Activated T-helper 17 cell treated with anti-CD3 and anti-CD28 coated beads, Interleukin-2, amount 50 U/mL, for 72 hours (primary cell): ENCODE measurements around the gene ZBTB40. TPM values are rescaled to one million over a fixed set of nuclear protein-coding genes. Genes with fewer than 3 reads are reported as not detected.

Source experiments
- ATAC-seq: fragments of 150-1000 bp; cut with Tn5 transposase; replicated peaks from 2 replicates; pipeline ENCODE4 v1.10.0; 2021; ENCODE audit warnings: mild to moderate bottlenecking, moderate library complexity
- H3K27ac Mint-ChIP-seq: one replicate; pipeline ENCODE4 v1.8.0; 2022; ENCODE audit warnings: mixed read lengths
- H3K27me3 Mint-ChIP-seq: one replicate; pipeline ENCODE4 v1.8.0; 2022; ENCODE audit warnings: mixed read lengths
- H3K36me3 Mint-ChIP-seq: one replicate; pipeline ENCODE4 v1.8.0; 2022; ENCODE audit warnings: low read depth, mild to moderate bottlenecking, mixed read lengths
- H3K4me1 Mint-ChIP-seq: one replicate; pipeline ENCODE4 v1.8.0; 2022; ENCODE audit warnings: mixed read lengths
- H3K4me3 Mint-ChIP-seq: one replicate; pipeline ENCODE4 v1.8.0; 2022; ENCODE audit warnings: mild to moderate bottlenecking, mixed read lengths
- H3K9me3 Mint-ChIP-seq: one replicate; pipeline ENCODE4 v1.8.0; 2022; ENCODE audit warnings: mixed read lengths
- total RNA-seq, 2 donors: library from RNA; stranded (reverse); gene quantifications; one replicate each; pipeline ENCODE4 v1.2.3, GENCODE V29; 2022

The ZBTB40 gene
- total RNA-seq, 2 donors from 2014 or later = 20.4 to 21.4 TPM

- H3K27me3 Mint-ChIP-seq = no peaks in the 10 kb centered on the region
- no peak overlapping the region for H3K4me3 Mint-ChIP-seq
- peaks cover 19% of the 10 kb centered on the region for H3K4me1 Mint-ChIP-seq
Measured at GRCh38 chr1:22471078-22471477, 19.4 kb downstream of the ZBTB40 start.

GRCh38 chr1:22471610-22472009, 20.0 kb downstream of the ZBTB40 start:
- no peak overlapping the region for H3K4me3 Mint-ChIP-seq
- H3K4me1 Mint-ChIP-seq = peaks cover 21% of the 10 kb centered on the region
- ATAC-seq = no peak
- H3K27me3 Mint-ChIP-seq = no peaks in the 10 kb centered on the region
- no peaks in the 10 kb centered on the region for H3K36me3 Mint-ChIP-seq
- H3K9me3 Mint-ChIP-seq = no peaks in the 10 kb centered on the region
- H3K27ac Mint-ChIP-seq = no peak overlapping the region

More at GRCh38 chr1:22471078-22471477, 19.4 kb downstream of the ZBTB40 start:
- ATAC-seq = no peak
- Mint-ChIP-seq H3K27ac (no peak overlapping the region), H3K36me3 (no peaks in the 10 kb centered on the region), H3K9me3 (no peaks in the 10 kb centered on the region)

- no peak overlapping the region for H3K4me3 Mint-ChIP-seq
- H3K4me1 Mint-ChIP-seq = peaks cover 24% of the 10 kb centered on the region
- no peak for ATAC-seq
- H3K9me3 Mint-ChIP-seq = no peaks in the 10 kb centered on the region
- no peak overlapping the region for H3K27ac Mint-ChIP-seq
- no peaks in the 10 kb centered on the region for H3K36me3 Mint-ChIP-seq
- no peaks in the 10 kb centered on the region for H3K27me3 Mint-ChIP-seq
Measured at GRCh38 chr1:22472596-22472995, 20.9 kb downstream of the ZBTB40 start.

- Mint-ChIP-seq H3K36me3 (no peaks in the 10 kb centered on the region), H3K4me3 (no peak overlapping the region), H3K27me3 (no peaks in the 10 kb centered on the region), H3K4me1 (peaks cover 24% of the 10 kb centered on the region), H3K9me3 (no peaks in the 10 kb centered on the region), H3K27ac (no peak overlapping the region)
- ATAC-seq = no peak
Measured at GRCh38 chr1:22473952-22474351, 22.3 kb downstream of the ZBTB40 start.

- Mint-ChIP-seq H3K27me3 (no peaks in the 10 kb centered on the region), H3K4me3 (no peak overlapping the region), H3K9me3 (no peaks in the 10 kb centered on the region), H3K27ac (no peak overlapping the region), H3K4me1 (peaks cover 23% of the 10 kb centered on the region), H3K36me3 (peaks cover 16% of the 10 kb centered on the region)
- no peak for ATAC-seq
Measured at GRCh38 chr1:22476566-22476965, 24.9 kb downstream of the ZBTB40 start.

- Mint-ChIP-seq H3K36me3 (peaks cover 16% of the 10 kb centered on the region), H3K27me3 (no peaks in the 10 kb centered on the region), H3K9me3 (no peaks in the 10 kb centered on the region), H3K4me3 (no peak overlapping the region), H3K27ac (no peak overlapping the region), H3K4me1 (peaks cover 20% of the 10 kb centered on the region)
- no peak for ATAC-seq
Measured at GRCh38 chr1:22483121-22483520, 31.5 kb downstream of the ZBTB40 start.

GRCh38 chr1:22484706-22485345, 33.2 kb downstream of the ZBTB40 start:
- Mint-ChIP-seq H3K27me3 (no peaks in the 10 kb centered on the region), H3K4me1 (peaks cover 20% of the 10 kb centered on the region), H3K27ac (no peak overlapping the region), H3K36me3 (peaks cover 11% of the 10 kb centered on the region), H3K4me3 (no peak overlapping the region), H3K9me3 (no peaks in the 10 kb centered on the region)
- ATAC-seq = no peak

GRCh38 chr1:22485431-22485830, 33.8 kb downstream of the ZBTB40 start:
- Mint-ChIP-seq H3K9me3 (no peaks in the 10 kb centered on the region), H3K27me3 (no peaks in the 10 kb centered on the region), H3K36me3 (peaks cover 8% of the 10 kb centered on the region), H3K27ac (no peak overlapping the region), H3K4me1 (peaks cover 18% of the 10 kb centered on the region), H3K4me3 (no peak overlapping the region)
- ATAC-seq = no peak

GRCh38 chr1:22487781-22488180, 36.1 kb downstream of the ZBTB40 start:
- no peaks in the 10 kb centered on the region for H3K9me3 Mint-ChIP-seq
- no peak overlapping the region for H3K4me3 Mint-ChIP-seq
- H3K4me1 Mint-ChIP-seq = peaks cover 14% of the 10 kb centered on the region
- H3K27ac Mint-ChIP-seq = no peak overlapping the region
- no peaks in the 10 kb centered on the region for H3K27me3 Mint-ChIP-seq
- peaks cover 17% of the 10 kb centered on the region for H3K36me3 Mint-ChIP-seq
- ATAC-seq = no peak

GRCh38 chr1:22488319-22488718, 36.7 kb downstream of the ZBTB40 start:
- H3K27ac Mint-ChIP-seq = no peak overlapping the region
- peaks cover 22% of the 10 kb centered on the region for H3K36me3 Mint-ChIP-seq
- H3K4me3 Mint-ChIP-seq = no peak overlapping the region
- no peaks in the 10 kb centered on the region for H3K9me3 Mint-ChIP-seq
- no peak for ATAC-seq
- H3K27me3 Mint-ChIP-seq = no peaks in the 10 kb centered on the region
- peaks cover 14% of the 10 kb centered on the region for H3K4me1 Mint-ChIP-seq

- H3K4me1 Mint-ChIP-seq = peaks cover 14% of the 10 kb centered on the region
- peaks cover 32% of the 10 kb centered on the region for H3K36me3 Mint-ChIP-seq
- ATAC-seq = no peak
- no peaks in the 10 kb centered on the region for H3K27me3 Mint-ChIP-seq
- no peak overlapping the region for H3K4me3 Mint-ChIP-seq
- H3K9me3 Mint-ChIP-seq = no peaks in the 10 kb centered on the region
- H3K27ac Mint-ChIP-seq = no peak overlapping the region
Measured at GRCh38 chr1:22489278-22489677, 37.6 kb downstream of the ZBTB40 start.

- no peak overlapping the region for H3K27ac Mint-ChIP-seq
- H3K4me1 Mint-ChIP-seq = peaks cover 8% of the 10 kb centered on the region
- no peaks in the 10 kb centered on the region for H3K27me3 Mint-ChIP-seq
- no peak overlapping the region for H3K4me3 Mint-ChIP-seq
- ATAC-seq = no peak
- no peaks in the 10 kb centered on the region for H3K9me3 Mint-ChIP-seq
- H3K36me3 Mint-ChIP-seq = peaks cover 37% of the 10 kb centered on the region
Measured at GRCh38 chr1:22489823-22490222, 38.2 kb downstream of the ZBTB40 start.

- Mint-ChIP-seq H3K36me3 (peaks cover 41% of the 10 kb centered on the region), H3K27me3 (no peaks in the 10 kb centered on the region)
Measured at GRCh38 chr1:22490309-22490708, 38.7 kb downstream of the ZBTB40 start.

GRCh38 chr1:22491995-22492715, 40.5 kb downstream of the ZBTB40 start:
- peaks cover 57% of the 10 kb centered on the region for H3K36me3 Mint-ChIP-seq
- ATAC-seq = no peak
- no peaks in the 10 kb centered on the region for H3K4me1 Mint-ChIP-seq
- no peak overlapping the region for H3K27ac Mint-ChIP-seq
- no peaks in the 10 kb centered on the region for H3K27me3 Mint-ChIP-seq
- no peak overlapping the region for H3K4me3 Mint-ChIP-seq
- no peaks in the 10 kb centered on the region for H3K9me3 Mint-ChIP-seq

More at GRCh38 chr1:22490309-22490708, 38.7 kb downstream of the ZBTB40 start:
- no peak for ATAC-seq
- Mint-ChIP-seq H3K9me3 (no peaks in the 10 kb centered on the region), H3K4me1 (peaks cover 5% of the 10 kb centered on the region), H3K27ac (no peak overlapping the region), H3K4me3 (no peak overlapping the region)

GRCh38 chr1:22494144-22494543, 42.5 kb downstream of the ZBTB40 start:
- H3K27me3 Mint-ChIP-seq = no peaks in the 10 kb centered on the region

More at GRCh38 chr1:22494144-22494543, 42.5 kb downstream of the ZBTB40 start:
- Mint-ChIP-seq H3K4me1 (no peaks in the 10 kb centered on the region), H3K9me3 (no peaks in the 10 kb centered on the region), H3K27ac (no peak overlapping the region), H3K4me3 (no peak overlapping the region), H3K36me3 (peaks cover 68% of the 10 kb centered on the region)
- no peak for ATAC-seq
